Stromal cell of bone marrow (primary cell): ENCODE measurements around the gene ELAVL1.

Source experiments
- DNase-seq: peaks from one replicate; pipeline ENCODE4 v3.0.0-alpha.2; 2012; ENCODE audit warnings: low read depth

The ELAVL1 gene

GRCh38 chr19:8020681-8021080, 15.2 kb upstream of the ELAVL1 start:
- no peak for DNase-seq

GRCh38 chr19:8017808-8018207, 12.4 kb upstream of the ELAVL1 start:
- DNase-seq = no peak

- no peak for DNase-seq
These were observed 523 bp downstream of the ELAVL1 start for GRCh38 chr19:8004723-8005513.

GRCh38 chr19:8004001-8004400, 1.4 kb downstream of the ELAVL1 start:
- no peak for DNase-seq

GRCh38 chr19:8001995-8002849, 3.2 kb downstream of the ELAVL1 start:
- DNase-seq = peak; percentile 50

- DNase-seq = no peak
These were observed 3.8 kb downstream of the ELAVL1 start for GRCh38 chr19:8001651-8001994.

GRCh38 chr19:8000298-8001038, 5.0 kb downstream of the ELAVL1 start:
- no peak for DNase-seq

GRCh38 chr19:7999376-7999775, 6.1 kb downstream of the ELAVL1 start:
- DNase-seq = no peak

- no peak for DNase-seq
These were observed 7.5 kb downstream of the ELAVL1 start for GRCh38 chr19:7997809-7998480.

GRCh38 chr19:7996883-7997282, 8.6 kb downstream of the ELAVL1 start:
- no peak for DNase-seq

GRCh38 chr19:7995810-7996158, 9.7 kb downstream of the ELAVL1 start:
- DNase-seq = no peak

GRCh38 chr19:7994928-7995809, 10.3 kb downstream of the ELAVL1 start:
- DNase-seq = no peak

- DNase-seq = no peak
These were observed 11.3 kb downstream of the ELAVL1 start for GRCh38 chr19:7994114-7994513.

- no peak for DNase-seq
These were observed 11.9 kb downstream of the ELAVL1 start for GRCh38 chr19:7993560-7993959.

GRCh38 chr19:7992575-7992974, 12.9 kb downstream of the ELAVL1 start:
- DNase-seq = no peak

GRCh38 chr19:7989071-7989575, 16.3 kb downstream of the ELAVL1 start:
- no peak for DNase-seq

- no peak for DNase-seq
These were observed 17.1 kb downstream of the ELAVL1 start for GRCh38 chr19:7988307-7988706.

GRCh38 chr19:7987114-7987768, 18.2 kb downstream of the ELAVL1 start:
- DNase-seq = no peak

GRCh38 chr19:7986321-7987113, 18.9 kb downstream of the ELAVL1 start:
- peak; percentile 40 for DNase-seq

GRCh38 chr19:7985481-7985911, 19.9 kb downstream of the ELAVL1 start:
- no peak for DNase-seq
